AG09319 (cell line): ENCODE data around the gene CNOT6L.

Experiments used
- DNase-seq: peaks from one replicate; pipeline ENCODE4 v3.0.0-alpha.2; 2010; ENCODE audit warnings: low read depth; ENCODE audit errors: extremely low read depth
- TF ChIP-seq, protein P1 (sequence below): IDR thresholded peaks from 2 replicates; pipeline ENCODE4 v1.5.1; 2011; ENCODE audit warnings: low read depth, mild to moderate bottlenecking, inconsistent platforms, low read length, moderate library complexity

CNOT6L gene

GRCh38 chr4:77710684-77711083, 108.5 kb downstream of the CNOT6L start:
- TF ChIP-seq, protein P1, sequence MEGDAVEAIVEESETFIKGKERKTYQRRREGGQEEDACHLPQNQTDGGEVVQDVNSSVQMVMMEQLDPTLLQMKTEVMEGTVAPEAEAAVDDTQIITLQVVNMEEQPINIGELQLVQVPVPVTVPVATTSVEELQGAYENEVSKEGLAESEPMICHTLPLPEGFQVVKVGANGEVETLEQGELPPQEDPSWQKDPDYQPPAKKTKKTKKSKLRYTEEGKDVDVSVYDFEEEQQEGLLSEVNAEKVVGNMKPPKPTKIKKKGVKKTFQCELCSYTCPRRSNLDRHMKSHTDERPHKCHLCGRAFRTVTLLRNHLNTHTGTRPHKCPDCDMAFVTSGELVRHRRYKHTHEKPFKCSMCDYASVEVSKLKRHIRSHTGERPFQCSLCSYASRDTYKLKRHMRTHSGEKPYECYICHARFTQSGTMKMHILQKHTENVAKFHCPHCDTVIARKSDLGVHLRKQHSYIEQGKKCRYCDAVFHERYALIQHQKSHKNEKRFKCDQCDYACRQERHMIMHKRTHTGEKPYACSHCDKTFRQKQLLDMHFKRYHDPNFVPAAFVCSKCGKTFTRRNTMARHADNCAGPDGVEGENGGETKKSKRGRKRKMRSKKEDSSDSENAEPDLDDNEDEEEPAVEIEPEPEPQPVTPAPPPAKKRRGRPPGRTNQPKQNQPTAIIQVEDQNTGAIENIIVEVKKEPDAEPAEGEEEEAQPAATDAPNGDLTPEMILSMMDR, result no peak
- no peak for DNase-seq

GRCh38 chr4:77710059-77710458, 109.1 kb downstream of the CNOT6L start:
- TF ChIP-seq, protein P1, result no peak

GRCh38 chr4:77706717-77707116, 112.5 kb downstream of the CNOT6L start:
- no peak for DNase-seq
- TF ChIP-seq, protein P1, result no peak

More at GRCh38 chr4:77710059-77710458, 109.1 kb downstream of the CNOT6L start:
- DNase-seq, result no peak

- no peak for DNase-seq
- TF ChIP-seq, protein P1, result no peak
Observed at GRCh38 chr4:77703666-77704065, 115.5 kb downstream of the CNOT6L start.

- TF ChIP-seq, protein P1, result no peak
- no peak for DNase-seq
Observed at GRCh38 chr4:77701121-77701520, 118.0 kb downstream of the CNOT6L start.

DNA sequence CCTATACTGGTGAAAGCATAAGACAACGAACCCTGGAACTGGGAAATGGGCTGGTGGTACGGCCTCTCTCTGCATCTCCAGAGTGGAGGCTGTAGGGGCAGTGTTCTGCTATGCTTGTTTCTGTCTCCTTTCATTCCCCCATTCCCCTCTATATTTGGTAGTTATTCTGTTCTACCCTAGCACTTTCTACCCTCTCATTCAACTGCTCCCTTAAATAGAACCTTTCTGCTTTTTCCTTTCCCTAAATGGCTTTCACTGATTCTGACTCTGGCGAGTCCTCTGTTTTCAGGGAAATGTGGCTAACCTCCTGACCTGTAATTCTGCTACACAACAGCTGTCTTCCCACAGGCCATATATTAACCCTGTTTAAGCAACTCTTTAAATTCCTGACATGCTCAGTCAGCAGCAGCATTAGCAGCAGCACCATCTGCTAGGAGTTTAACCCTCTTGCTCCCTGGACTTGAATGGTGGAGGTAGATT, 119.4 kb downstream of the CNOT6L start:
- TF ChIP-seq, protein P1, result peak; percentile 25
- peak; percentile 30 for DNase-seq

DNA sequence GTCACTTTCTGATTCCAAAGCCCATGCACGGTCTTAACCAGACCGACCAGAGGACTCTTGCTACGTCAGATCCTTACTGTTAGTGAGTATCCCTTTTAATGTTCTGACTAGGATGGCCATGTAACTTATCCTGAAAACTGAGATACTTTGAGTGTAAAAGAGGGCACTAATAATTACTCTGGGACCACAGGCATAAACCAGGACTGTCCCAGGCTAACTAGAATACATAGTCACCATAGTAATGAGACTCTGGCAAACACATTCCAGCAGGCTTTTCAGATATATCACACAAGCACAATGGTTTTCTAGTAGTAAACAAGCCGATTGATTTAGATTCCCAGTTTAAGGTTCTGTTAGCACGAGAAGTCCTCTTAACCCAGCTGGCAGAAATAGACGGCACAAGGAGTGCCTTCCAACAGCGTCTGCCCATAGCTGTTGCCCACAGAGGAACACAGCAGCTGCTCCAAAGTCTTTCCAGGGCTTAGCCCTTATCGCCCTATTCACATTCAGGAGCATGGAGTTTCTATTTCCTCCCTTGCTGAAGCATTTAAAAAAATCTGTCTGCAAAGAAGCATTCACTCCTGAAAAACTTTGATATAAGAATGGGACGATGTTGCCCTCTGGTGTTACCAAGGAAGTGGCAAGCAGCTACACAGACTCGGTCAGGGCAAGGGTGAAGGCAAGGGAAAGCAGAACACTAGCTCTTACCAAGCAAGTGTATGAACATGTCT, 121.1 kb downstream of the CNOT6L start:
- TF ChIP-seq, protein P1, result peak; percentile 59
- DNase-seq, result no peak
